Stimulated activated CD4-positive, alpha-beta T cell treated with anti-CD3 and anti-CD28 coated beads, Interleukin-12 subunit alpha, Interleukin-12 subunit beta, amount 100 ng/mL, for 48 hours (primary cell): ENCODE results near the gene CEMIP.

Source experiments
- DNase-seq, 3 donors: peaks; one replicate each; pipeline ENCODE4 v3.0.0-alpha.2; 2020; ENCODE audit warnings: low read depth in 2 of 3, low spot score in 1 of 3

Gene CEMIP

GRCh38 chr15:80817901-80818300 is 38.7 kb downstream of the CEMIP start:
- DNase-seq, result no peak

DNA sequence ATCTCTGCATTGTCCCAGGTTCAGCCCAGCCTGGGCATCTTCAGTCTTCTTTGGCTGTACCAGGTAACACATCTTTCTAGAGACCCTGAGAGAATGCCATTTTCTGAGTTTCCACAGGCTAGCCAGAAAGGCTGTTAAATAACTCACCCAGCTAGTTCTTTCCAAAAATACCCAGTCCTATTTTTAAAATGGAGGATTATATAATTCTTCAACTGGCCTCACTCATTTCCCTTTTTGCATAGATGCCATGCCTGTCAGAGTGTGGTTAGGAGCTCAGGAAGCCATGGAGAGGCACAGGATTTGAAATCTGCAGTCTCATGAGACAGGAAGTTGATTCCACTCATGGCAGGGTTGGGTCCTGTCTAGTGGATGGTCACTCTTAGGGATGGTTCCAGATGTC is 39.8 kb downstream of the CEMIP start:
- DNase-seq, result no peak

GRCh38 chr15:80820092-80820491 is 40.9 kb downstream of the CEMIP start:
- no peak for DNase-seq

GRCh38 chr15:80822256-80822655 is 43.1 kb downstream of the CEMIP start:
- DNase-seq, result no peak

DNA sequence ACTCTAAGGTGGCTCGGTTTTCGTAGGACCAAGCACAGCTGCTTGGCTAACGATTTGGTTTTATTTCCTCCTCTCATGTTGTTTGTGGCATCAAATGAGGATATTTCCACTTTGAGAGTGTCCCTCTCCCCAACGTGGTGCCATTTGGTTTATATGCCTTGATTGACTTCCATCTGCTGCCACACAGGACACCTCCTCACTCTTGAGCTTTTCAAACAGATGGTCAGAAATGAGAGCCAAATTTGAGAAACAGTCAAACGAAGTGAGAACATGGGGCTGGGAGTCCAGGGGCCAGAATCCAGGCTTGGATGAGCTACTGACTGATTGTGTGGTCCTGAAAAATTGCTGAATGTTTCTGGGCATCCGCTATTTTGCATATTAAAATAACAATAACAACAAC is 43.5 kb downstream of the CEMIP start:
- no peak for DNase-seq

GRCh38 chr15:80823120-80823519 is 44.0 kb downstream of the CEMIP start:
- no peak for DNase-seq

DNA sequence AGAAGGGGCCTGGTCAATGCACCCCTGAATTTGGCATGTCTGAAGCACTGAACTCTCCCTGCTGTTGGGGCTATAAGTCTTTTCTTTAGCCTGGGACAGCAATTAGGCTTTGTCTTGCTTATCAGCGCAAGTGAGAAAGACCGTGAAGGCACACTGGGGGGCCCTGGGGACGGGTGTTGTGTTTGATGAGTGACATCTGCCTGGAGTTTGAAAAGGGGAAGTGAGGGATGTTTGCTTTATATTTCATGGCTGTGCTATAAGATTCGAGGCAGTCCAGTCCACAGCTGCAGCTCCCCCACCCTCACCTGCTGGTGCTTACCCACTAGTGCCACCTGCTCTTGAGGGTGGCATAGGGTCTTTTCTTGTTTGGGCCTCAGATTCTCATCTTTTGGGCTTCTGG is 44.8 kb downstream of the CEMIP start:
- DNase-seq, result no peak

DNA sequence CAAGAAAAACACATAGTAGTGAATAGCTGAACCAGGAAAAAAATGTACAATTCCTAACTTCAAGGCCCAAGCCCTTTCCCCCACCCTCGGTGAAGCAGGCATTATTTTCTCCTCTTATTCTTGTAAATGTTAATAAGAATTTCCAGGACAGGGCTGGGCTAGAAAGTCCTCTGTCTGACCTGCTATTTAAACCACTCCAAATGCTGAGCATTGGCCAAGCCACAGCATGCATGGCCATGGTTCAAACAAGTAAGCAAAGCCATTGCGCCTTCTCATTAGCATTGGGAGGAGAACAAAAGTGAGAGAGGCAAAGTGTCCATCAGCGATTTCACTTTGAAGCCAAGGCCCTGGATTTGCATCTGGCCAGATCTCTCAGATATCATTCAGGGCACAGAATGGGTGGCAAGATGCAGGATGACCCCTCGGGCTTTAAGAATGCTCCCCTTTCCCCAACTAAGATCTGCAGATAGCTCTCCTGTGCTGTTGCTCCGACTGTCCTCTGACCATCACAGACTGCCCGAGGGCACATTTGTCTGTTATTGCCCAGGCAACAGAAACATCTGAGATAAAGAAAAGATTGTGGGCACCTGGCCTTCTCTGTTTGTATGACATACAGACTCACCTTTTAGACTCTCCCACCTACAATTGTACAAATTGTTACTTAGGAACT is 46.3 kb downstream of the CEMIP start:
- DNase-seq, result no peak

- DNase-seq, result no peak
These were observed 49.6 kb downstream of the CEMIP start for GRCh38 chr15:80828796-80829195.

- no peak for DNase-seq
These were observed 51.5 kb downstream of the CEMIP start for GRCh38 chr15:80830677-80831076.

GRCh38 chr15:80831192-80831591 is 52.0 kb downstream of the CEMIP start:
- no peak for DNase-seq

DNA sequence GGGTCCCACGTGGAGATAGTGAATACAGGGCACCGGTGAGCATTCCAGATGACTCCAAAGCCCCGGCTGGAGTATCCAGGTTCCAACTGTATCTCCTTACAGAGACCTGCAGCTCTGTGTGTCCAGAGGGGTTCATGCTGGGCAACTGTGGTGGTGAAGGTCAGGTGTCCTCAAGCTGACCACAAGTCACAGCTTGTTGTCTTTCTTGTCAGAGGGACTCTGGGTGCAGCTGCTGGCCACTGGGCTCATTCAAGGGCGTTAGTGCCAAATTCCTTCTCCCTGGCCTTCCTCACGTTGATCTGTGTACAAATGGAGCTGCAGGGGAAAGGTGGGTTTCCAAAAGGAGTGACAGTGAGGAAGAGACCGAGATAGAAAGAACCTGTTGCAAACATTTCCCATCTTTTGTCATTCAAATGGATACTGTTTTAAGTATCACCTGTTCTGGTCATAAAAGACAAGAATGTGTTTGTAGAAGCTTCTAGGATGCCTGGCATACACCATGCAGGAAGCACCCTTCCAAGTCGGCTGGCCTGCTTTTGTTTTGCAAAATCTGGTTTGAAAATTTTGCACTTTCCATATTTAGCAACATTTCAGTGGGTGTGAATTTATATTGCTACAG is 52.5 kb downstream of the CEMIP start:
- DNase-seq, result no peak

GRCh38 chr15:80832686-80833085 is 53.5 kb downstream of the CEMIP start:
- DNase-seq, result no peak

DNA sequence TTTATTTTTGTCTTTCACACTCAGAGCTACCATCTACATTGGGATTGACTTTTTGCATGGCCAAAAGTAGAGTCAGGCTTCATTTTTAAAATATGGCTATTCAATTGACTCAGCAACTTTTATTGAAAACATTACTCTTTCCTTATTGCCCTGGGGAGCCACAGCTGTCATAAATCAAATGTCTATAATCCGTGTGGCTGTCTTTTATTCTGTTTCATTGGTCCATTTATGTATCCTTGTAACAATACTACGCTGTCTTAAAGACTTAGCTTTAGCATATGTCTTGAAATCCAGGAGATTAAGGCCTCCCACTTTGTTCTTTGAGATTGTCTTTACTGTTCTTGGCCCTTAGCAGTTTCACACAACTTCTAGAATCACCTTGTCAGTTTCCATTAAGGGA is 55.2 kb downstream of the CEMIP start:
- no peak for DNase-seq

GRCh38 chr15:80834906-80835305 is 55.7 kb downstream of the CEMIP start:
- DNase-seq, result no peak

- DNase-seq, result no peak
These were observed 56.2 kb downstream of the CEMIP start for GRCh38 chr15:80835336-80835735.

DNA sequence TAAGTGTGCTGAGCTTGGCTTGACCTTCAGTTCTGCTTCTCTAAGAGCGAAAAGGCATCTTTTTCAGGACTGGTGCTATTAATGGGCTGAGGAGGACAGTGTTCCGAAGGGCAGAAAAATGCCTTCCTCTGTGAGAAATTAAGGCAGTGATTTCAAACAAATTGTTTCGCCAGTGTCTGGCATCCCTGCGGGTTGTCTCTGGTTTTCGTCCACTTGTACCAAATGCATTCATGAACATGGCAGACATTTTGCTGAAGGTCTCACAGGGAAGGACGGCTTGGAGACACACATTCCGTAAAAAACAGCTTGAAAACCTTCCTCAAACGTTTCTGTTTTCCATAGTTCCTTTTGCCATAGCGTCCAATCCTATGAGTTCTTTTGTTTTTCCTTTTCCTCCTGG is 57.1 kb downstream of the CEMIP start:
- no peak for DNase-seq

DNA sequence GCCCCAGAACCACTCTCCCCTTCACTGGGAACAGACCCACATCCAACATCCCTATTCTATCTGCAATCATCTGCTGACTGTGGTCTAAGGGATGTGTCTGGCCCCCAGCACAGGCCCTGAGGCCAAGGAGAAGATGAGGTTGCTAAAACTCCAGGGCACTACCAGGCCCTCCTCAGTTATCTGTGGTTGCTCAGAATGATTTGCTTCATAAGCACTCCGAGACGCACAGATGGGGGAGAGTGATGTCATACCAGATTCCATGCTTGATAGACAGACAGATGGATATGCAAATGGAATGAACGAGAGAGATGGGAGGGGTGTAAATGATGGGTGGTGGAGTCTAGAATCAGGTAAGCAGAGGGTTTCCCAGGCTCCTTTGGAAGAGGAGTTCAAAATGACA is 57.8 kb downstream of the CEMIP start:
- no peak for DNase-seq

DNA sequence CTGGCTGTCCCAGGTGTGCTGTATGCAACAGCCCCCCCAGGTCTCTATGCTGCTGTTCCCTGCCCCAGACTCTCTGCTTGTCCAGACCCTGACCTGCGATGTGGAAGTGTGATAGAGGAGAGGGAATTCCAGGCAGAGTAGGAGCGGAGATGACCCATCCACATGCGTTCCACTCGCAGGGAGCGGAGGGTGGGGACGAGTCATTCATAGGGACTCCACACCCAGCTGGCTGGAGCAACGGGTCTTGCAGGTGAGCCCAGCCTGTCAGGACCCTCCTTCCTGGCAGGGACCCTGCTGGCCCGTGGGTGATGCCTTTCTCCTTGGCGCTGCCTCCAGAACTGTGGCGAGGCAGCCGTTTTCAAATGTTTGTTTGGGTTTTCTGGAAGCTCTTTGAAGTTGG is 58.8 kb downstream of the CEMIP start:
- no peak for DNase-seq

DNA sequence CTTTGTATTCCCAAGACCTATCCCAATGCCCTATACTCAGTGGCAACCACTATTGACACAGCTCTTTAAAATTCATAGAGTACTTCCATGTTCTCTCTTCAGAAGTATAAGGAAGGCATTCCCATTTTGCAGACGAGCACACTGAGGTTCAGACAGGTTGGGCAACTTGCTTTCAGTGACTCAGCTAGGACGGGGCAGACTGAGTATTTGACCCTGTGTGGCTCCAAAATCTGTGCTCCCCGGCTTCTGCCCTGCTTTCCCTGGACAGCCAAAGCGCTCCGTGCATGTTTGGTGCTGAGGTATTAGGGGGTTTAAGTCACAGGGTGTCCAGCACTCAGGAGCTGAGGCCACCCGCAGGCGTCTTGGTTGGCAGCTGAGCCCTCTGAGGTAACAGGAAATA is 59.5 kb downstream of the CEMIP start:
- DNase-seq, result no peak

DNA sequence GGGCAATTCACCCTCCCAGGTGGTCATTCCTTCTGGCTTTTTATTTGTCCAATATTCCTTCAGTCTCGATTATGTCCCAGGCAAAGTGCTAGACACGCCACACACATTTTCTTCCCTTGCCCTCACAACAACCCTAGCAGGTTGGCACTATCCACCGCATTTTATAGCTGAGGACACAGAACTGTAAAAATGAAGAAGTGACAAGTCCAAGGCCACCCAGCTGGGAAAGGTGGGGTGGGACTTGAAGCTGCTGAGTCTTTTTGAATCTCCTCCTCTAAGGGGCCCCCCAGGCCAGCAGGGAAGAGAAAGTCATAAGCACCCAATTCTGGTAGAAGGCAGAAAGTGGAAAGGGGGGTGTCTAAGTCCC is 60.6 kb downstream of the CEMIP start:
- DNase-seq, result no peak

DNA sequence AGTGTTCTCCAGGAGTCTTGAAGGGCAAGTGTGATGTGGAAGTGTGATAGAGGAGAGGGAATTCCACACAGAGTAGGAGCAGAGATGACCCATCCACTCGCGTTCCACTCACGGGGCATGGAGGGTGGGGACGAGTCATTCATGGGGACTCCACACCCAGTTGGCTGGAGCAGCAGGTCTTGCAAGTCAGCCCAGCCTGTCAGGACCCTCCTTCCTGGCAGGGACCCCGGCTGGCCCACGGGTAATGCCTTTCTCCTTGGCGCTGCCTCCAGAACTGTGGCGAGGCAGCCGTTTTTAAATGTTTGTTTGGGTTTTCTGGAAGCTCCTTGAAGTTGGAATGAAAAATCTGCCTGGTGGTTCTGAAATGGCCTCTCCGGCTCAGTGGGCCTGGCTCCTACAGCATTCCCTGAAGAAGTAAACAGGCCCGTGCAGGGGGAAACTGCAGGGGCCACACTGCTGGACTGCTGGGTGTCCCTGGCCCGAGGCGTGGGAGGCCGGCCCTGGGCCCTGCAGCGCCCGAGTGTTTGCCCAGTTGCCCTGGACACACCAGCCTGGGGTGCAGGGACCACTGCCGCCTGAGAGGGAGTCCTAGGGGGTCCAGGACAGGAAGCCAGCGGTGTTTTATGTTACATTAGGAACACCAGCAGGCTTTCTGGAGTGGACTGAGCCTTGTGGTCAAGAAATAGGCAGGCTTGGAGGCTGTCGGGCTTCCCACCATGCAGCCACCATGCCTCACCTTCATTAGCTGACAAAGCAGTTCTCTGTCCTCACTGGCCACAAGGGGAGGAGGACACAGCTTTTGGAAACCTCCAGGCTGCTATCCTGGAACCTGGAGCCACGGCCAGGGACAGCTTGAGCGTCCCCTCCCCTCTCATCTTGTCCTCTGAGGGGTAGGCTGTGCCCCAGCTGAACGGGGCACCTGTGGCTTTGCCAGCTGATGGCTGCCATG is 61.3 kb downstream of the CEMIP start:
- DNase-seq, result no peak
